SK-N-SH (cell line): ENCODE measurements around the gene SYT1.

ENCODE experiments used
- CHD2 ChIP-seq: fragments of 150-350 bp; IDR thresholded peaks from 2 replicates; pipeline ENCODE4 v1.6.1; 2018; ENCODE audit warnings: low read length; ENCODE audit not compliant: partially characterized antibody
- ELF1 ChIP-seq: IDR thresholded peaks from 2 replicates; pipeline ENCODE4 v1.4.0; 2012
- EP300 ChIP-seq, 2 experiments: IDR thresholded peaks; 2 replicates each; pipeline versions ENCODE4 v1.4.0 to v1.6.1; 2012; ENCODE audit warnings: borderline replicate concordance in 1 of 2, low read depth in 1 of 2, low read length in 1 of 2
- FOSL2 ChIP-seq: IDR thresholded peaks from 2 replicates; pipeline ENCODE4 v1.4.0; 2012; ENCODE audit warnings: low read depth, mild to moderate bottlenecking, moderate library complexity, borderline replicate concordance
- GATA2 ChIP-seq: sonication (generic); formaldehyde crosslinking; IDR thresholded peaks from 2 replicates; pipeline ENCODE4 v1.5.0; 2020; ENCODE audit warnings: mild to moderate bottlenecking, missing genetic modification reagents
- JUND ChIP-seq: IDR thresholded peaks from 2 replicates; pipeline ENCODE4 v1.4.0; 2012
- POLR2AphosphoS5 ChIP-seq: IDR thresholded peaks from 2 replicates; pipeline ENCODE4 v1.6.1; 2012; ENCODE audit warnings: low read depth, low read length
- RFX5 ChIP-seq: IDR thresholded peaks from 2 replicates; pipeline ENCODE4 v1.6.1; 2012; ENCODE audit warnings: mild to moderate bottlenecking, improper control_type of control experiment, low read length
- SIN3A ChIP-seq: IDR thresholded peaks from 2 replicates; pipeline ENCODE4 v1.6.1; 2012; ENCODE audit warnings: low read depth, mild to moderate bottlenecking, low read length, moderate library complexity, borderline replicate concordance
- TAF1 ChIP-seq: IDR thresholded peaks from 2 replicates; pipeline ENCODE4 v1.6.1; 2012; ENCODE audit warnings: low read depth, mild to moderate bottlenecking, low read length, moderate library complexity, borderline replicate concordance
- YY1 ChIP-seq: IDR thresholded peaks from 2 replicates; pipeline ENCODE4 v1.4.0; 2012; ENCODE audit warnings: low read depth, mild to moderate bottlenecking
- TF ChIP-seq, protein P1 (sequence below): fragments of 200-600 bp; sonication (generic); IDR thresholded peaks from 2 replicates; pipeline ENCODE4 v1.6.1; 2017; ENCODE audit warnings: antibody characterized with exemption, mild to moderate bottlenecking, moderate library complexity
- TF ChIP-seq, protein P2 (sequence below): IDR thresholded peaks from 2 replicates; pipeline ENCODE4 v1.4.0; 2012; ENCODE audit warnings: low read depth
- TF ChIP-seq, protein P3 (sequence below): fragments of 150-350 bp; IDR thresholded peaks from 2 replicates; pipeline ENCODE4 v1.6.1; 2017; ENCODE audit warnings: antibody characterized with exemption, low read length, low read depth, borderline replicate concordance

DNA sequence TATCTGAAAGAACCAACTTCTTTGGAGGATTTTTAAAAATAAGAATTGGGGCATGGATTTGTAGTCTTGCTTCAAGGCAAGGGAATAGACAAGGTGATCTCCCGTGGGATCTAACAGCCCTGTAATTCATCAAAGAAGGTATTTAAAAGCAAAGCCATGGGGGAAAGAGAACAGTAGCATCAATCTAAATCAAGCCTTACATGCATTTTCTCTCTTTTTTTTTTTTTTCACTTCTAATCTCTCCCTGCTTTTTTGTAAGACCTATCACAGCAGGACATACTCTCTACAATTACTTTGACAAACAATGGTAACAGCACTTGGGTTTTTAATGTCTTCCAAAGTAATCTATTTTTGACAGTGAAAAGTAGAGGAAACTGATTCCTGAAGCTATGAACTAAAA is 458.3 kb downstream of the SYT1 start:
- TF ChIP-seq JUND (no peak), RFX5 (no peak), SIN3A (no peak), EP300 (IDR thresholded peaks at IDR 0.05; ENCODE audit: borderline replicate concordance in 1 of 2, low read depth in 1 of 2, low read length in 1 of 2) (no peak), TAF1 (no peak), YY1 (no peak), CHD2 (no peak), FOSL2 (no peak), GATA2 (CRISPR knock-in tag) (no peak), ELF1 (no peak), POLR2AphosphoS5 (no peak)
- TF ChIP-seq, protein P1, sequence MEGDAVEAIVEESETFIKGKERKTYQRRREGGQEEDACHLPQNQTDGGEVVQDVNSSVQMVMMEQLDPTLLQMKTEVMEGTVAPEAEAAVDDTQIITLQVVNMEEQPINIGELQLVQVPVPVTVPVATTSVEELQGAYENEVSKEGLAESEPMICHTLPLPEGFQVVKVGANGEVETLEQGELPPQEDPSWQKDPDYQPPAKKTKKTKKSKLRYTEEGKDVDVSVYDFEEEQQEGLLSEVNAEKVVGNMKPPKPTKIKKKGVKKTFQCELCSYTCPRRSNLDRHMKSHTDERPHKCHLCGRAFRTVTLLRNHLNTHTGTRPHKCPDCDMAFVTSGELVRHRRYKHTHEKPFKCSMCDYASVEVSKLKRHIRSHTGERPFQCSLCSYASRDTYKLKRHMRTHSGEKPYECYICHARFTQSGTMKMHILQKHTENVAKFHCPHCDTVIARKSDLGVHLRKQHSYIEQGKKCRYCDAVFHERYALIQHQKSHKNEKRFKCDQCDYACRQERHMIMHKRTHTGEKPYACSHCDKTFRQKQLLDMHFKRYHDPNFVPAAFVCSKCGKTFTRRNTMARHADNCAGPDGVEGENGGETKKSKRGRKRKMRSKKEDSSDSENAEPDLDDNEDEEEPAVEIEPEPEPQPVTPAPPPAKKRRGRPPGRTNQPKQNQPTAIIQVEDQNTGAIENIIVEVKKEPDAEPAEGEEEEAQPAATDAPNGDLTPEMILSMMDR = no peak
- TF ChIP-seq, protein P2, sequence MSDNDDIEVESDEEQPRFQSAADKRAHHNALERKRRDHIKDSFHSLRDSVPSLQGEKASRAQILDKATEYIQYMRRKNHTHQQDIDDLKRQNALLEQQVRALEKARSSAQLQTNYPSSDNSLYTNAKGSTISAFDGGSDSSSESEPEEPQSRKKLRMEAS = no peak
- TF ChIP-seq, protein P3, sequence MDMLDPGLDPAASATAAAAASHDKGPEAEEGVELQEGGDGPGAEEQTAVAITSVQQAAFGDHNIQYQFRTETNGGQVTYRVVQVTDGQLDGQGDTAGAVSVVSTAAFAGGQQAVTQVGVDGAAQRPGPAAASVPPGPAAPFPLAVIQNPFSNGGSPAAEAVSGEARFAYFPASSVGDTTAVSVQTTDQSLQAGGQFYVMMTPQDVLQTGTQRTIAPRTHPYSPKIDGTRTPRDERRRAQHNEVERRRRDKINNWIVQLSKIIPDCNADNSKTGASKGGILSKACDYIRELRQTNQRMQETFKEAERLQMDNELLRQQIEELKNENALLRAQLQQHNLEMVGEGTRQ = no peak
